Ascending aorta (tissue), 2 donors: Measurements from ENCODE around the gene SYNGR4. TPM values are rescaled to one million over a fixed set of nuclear protein-coding genes. Genes with fewer than 3 reads are reported as not detected.

Source experiments
- DNase-seq, 2 donors: peaks; one replicate each; pipeline ENCODE4 v3.0.0-alpha.2; 2019; ENCODE audit warnings: low spot score in 2 of 2
- H3K27ac ChIP-seq, 2 donors: fragments of 200-600 bp; sonication (generic); one replicate each; pipeline ENCODE4 v1.5.1; 2016 to 2017; ENCODE audit warnings: mild to moderate bottlenecking in 1 of 2
- H3K27me3 ChIP-seq: fragments of 200-600 bp; sonication (generic); one replicate; pipeline ENCODE4 v1.5.1; 2017
- H3K36me3 ChIP-seq, 2 donors: fragments of 200-600 bp; sonication (generic); one replicate each; pipeline ENCODE4 v1.5.1; 2016
- H3K4me1 ChIP-seq, 2 donors: fragments of 200-600 bp; sonication (generic); one replicate each; pipeline ENCODE4 v1.5.1; 2016 to 2017; ENCODE audit warnings: mild to moderate bottlenecking in 1 of 2
- H3K4me3 ChIP-seq, 2 donors: fragments of 200-600 bp; sonication (generic); one replicate each; pipeline ENCODE4 v1.5.1; 2016 to 2017; ENCODE audit warnings: mild to moderate bottlenecking in 1 of 2
- H3K9me3 ChIP-seq, 2 donors: fragments of 200-600 bp; sonication (generic); one replicate each; pipeline ENCODE4 v1.5.1; 2016
- intact Hi-C: fragments of 100-400 bp; cut with DNase I; formaldehyde crosslinking; loops from one replicate; pipeline ENCODE4 v1.15.1; 2023
- total RNA-seq: library from RNA; depleted of rRNA; stranded (reverse); fragments of >200 nt; gene quantifications from one replicate; pipeline ENCODE4 v1.1.0, GENCODE V29; 2016
- TF ChIP-seq, protein P1 (sequence below), 3 experiments: fragments of 200-600 bp in 2 of 3; fragments of 450-650 bp in 1 of 3; sonication (generic) in 2 of 3; IDR thresholded peaks; one replicate each; pipeline ENCODE4 v1.5.1; 2016 to 2019; ENCODE audit warnings: antibody characterized with exemption in 3 of 3, mild to moderate bottlenecking in 1 of 3, moderate library complexity in 1 of 3

SYNGR4 gene
- total RNA-seq, 1 donor from 2014 or later: not detected

DNA sequence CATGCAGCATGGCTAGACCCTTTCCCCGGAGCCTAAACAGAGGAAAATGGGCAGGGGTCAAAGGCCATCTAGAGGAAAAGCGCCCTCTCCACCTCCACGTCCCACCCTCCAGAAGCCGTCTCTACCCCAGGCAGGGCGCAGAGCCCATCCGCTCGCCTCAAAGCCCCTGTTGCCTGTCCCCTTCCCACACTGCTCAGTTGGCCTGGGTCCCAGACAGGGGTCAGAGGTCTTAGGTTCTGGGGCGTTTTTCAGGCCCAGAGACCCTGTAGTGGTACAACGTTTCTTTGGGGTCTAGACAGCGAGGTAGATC is 712 bp upstream of the SYNGR4 start:
- Histone ChIP-seq H3K27ac (peak overlapping the region; percentile 72 to 81), H3K4me1 (peaks cover 0 to 4% of the 10 kb centered on the region in 2 donors), H3K36me3 (no peaks in the 10 kb centered on the region), H3K4me3 (peak overlapping the region; percentile 61 to 65), H3K9me3 (no peaks in the 10 kb centered on the region), H3K27me3 (no peaks in the 10 kb centered on the region)
- DNase-seq: no peak
- TF ChIP-seq, protein P1, sequence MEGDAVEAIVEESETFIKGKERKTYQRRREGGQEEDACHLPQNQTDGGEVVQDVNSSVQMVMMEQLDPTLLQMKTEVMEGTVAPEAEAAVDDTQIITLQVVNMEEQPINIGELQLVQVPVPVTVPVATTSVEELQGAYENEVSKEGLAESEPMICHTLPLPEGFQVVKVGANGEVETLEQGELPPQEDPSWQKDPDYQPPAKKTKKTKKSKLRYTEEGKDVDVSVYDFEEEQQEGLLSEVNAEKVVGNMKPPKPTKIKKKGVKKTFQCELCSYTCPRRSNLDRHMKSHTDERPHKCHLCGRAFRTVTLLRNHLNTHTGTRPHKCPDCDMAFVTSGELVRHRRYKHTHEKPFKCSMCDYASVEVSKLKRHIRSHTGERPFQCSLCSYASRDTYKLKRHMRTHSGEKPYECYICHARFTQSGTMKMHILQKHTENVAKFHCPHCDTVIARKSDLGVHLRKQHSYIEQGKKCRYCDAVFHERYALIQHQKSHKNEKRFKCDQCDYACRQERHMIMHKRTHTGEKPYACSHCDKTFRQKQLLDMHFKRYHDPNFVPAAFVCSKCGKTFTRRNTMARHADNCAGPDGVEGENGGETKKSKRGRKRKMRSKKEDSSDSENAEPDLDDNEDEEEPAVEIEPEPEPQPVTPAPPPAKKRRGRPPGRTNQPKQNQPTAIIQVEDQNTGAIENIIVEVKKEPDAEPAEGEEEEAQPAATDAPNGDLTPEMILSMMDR (IDR thresholded peaks at IDR 0.05): no peak
- intact Hi-C loops: loop anchor here (1.0 to 10.0 kb wide), 4 partner anchors 27 to 351 kb away; partner anchors contain the start of genes KDELR1 and MAMSTR

GRCh38 chr19:48364598-48365348 is 606 bp downstream of the SYNGR4 start:
- TF ChIP-seq, protein P1 (IDR thresholded peaks at IDR 0.05): no peak
- Histone ChIP-seq H3K36me3 (no peaks in the 10 kb centered on the region), H3K27me3 (no peaks in the 10 kb centered on the region), H3K4me3 (peak overlapping the region; percentile 31 to 65), H3K4me1 (peaks cover 0 to 4% of the 10 kb centered on the region in 2 donors), H3K27ac (peak overlapping the region; percentile 50 to 72), H3K9me3 (no peaks in the 10 kb centered on the region)
- intact Hi-C loops: loop anchor here (1.0 to 10.0 kb wide), 5 partner anchors 31 to 350 kb away; partner anchors contain the start of genes CYTH2, GRWD1 and MAMSTR
- DNase-seq: no peak

- no peak overlapping the region for H3K4me3 ChIP-seq
- H3K27me3 ChIP-seq: no peaks in the 10 kb centered on the region
- H3K9me3 ChIP-seq: no peaks in the 10 kb centered on the region
- no peak overlapping the region for H3K27ac ChIP-seq
- intact Hi-C loops: loop anchor here (10.0 kb wide), 1 partner anchor 349 kb away; the partner anchor contains the start of gene MAMSTR
- H3K4me1 ChIP-seq: peaks cover 0 to 4% of the 10 kb centered on the region in 2 donors
- H3K36me3 ChIP-seq: no peaks in the 10 kb centered on the region
- DNase-seq: no peak
- TF ChIP-seq, protein P1 (IDR thresholded peaks at IDR 0.05): no peak
These were observed 1.4 kb downstream of the SYNGR4 start for GRCh38 chr19:48365602-48366001.

DNA sequence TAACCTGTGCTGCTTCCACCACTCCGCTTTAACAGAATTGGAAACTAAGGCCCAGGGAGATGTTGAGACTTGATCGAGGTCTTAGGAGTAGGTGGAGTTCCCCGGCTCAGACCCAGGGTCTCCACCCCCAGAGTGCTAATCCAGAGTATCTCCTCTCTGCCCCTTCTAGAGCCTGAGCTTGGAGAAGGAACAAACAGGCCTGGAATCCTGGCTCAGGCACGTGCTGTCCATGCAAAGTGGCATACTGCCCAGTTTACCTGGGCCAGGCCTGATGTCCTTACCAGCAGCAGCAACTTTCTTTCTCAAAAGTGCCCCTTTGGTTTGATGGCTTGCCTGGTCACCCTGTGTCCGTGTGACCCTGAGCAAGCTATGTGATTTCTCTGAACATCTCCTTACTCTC is 3.7 kb downstream of the SYNGR4 start:
- Histone ChIP-seq H3K4me1 (peaks cover 0 to 4% of the 10 kb centered on the region in 2 donors), H3K4me3 (no peak overlapping the region), H3K27me3 (no peaks in the 10 kb centered on the region), H3K27ac (no peak overlapping the region), H3K9me3 (no peaks in the 10 kb centered on the region), H3K36me3 (no peaks in the 10 kb centered on the region)
- no peak for DNase-seq
- intact Hi-C loops: loop anchor here (10.0 kb wide), 1 partner anchor 347 kb away; the partner anchor contains the start of gene MAMSTR
- TF ChIP-seq, protein P1 (IDR thresholded peaks at IDR 0.05): no peak

- H3K27ac ChIP-seq: no peak overlapping the region
- H3K36me3 ChIP-seq: no peaks in the 10 kb centered on the region
These were observed 4.8 kb downstream of the SYNGR4 start for GRCh38 chr19:48368936-48369335.

More at GRCh38 chr19:48368936-48369335, 4.8 kb downstream of the SYNGR4 start:
- intact Hi-C loops: loop anchor here (10.0 kb wide), 1 partner anchor 346 kb away; the partner anchor contains the start of gene MAMSTR
- Histone ChIP-seq H3K27me3 (no peaks in the 10 kb centered on the region), H3K9me3 (no peaks in the 10 kb centered on the region), H3K4me3 (no peak overlapping the region), H3K4me1 (peaks cover 0 to 4% of the 10 kb centered on the region in 2 donors)
- DNase-seq: no peak
- TF ChIP-seq, protein P1 (IDR thresholded peaks at IDR 0.05): no peak
